H9 (cell line): Measurements from ENCODE around the gene FYN. TPM values are rescaled to one million over a fixed set of nuclear protein-coding genes. Genes with fewer than 3 reads are reported as not detected.

ENCODE experiments used
- DNase-seq: peaks from one replicate; pipeline ENCODE4 v3.0.0-alpha.2; 2017
- H2AFZ ChIP-seq: one replicate; pipeline ENCODE4 v1.6.1; 2013; ENCODE audit warnings: mild to moderate bottlenecking, low read length, control low read depth, moderate library complexity
- H2AK5ac ChIP-seq: 2 replicates; pipeline ENCODE4 v1.6.1; 2013; ENCODE audit warnings: low read length, control low read depth, mixed read lengths; ENCODE audit not compliant: insufficient read length
- H2BK120ac ChIP-seq: one replicate; pipeline ENCODE4 v1.6.1; 2013; ENCODE audit warnings: low read depth, mild to moderate bottlenecking, low read length, control low read depth, inconsistent platforms; ENCODE audit not compliant: poor library complexity, severe bottlenecking
- H2BK12ac ChIP-seq: 2 replicates; pipeline ENCODE4 v1.6.1; 2013; ENCODE audit warnings: low read length, control low read depth, mixed read lengths, low read depth; ENCODE audit not compliant: insufficient read length
- H2BK15ac ChIP-seq: 2 replicates; pipeline ENCODE4 v1.6.1; 2013; ENCODE audit warnings: low read depth, low read length, control low read depth
- H2BK20ac ChIP-seq: one replicate; pipeline ENCODE4 v1.6.1; 2013; ENCODE audit warnings: low read depth, mild to moderate bottlenecking, low read length, control low read depth, inconsistent platforms; ENCODE audit not compliant: poor library complexity, severe bottlenecking
- H2BK5ac ChIP-seq: 2 replicates; pipeline ENCODE4 v1.6.1; 2013; ENCODE audit warnings: low read length, control low read depth, mixed read lengths; ENCODE audit not compliant: insufficient read length
- H3K14ac ChIP-seq: 2 replicates; pipeline ENCODE4 v1.6.1; 2013; ENCODE audit warnings: low read length, control low read depth; ENCODE audit not compliant: insufficient read depth
- H3K18ac ChIP-seq: 2 replicates; pipeline ENCODE4 v1.6.1; 2013; ENCODE audit warnings: low read depth, mild to moderate bottlenecking, mixed read lengths, low read length, control low read depth; ENCODE audit not compliant: insufficient read length
- H3K23ac ChIP-seq: 2 replicates; pipeline ENCODE4 v1.6.1; 2013; ENCODE audit warnings: low read length, control low read depth, mixed read lengths, low read depth; ENCODE audit not compliant: insufficient read length
- H3K23me2 ChIP-seq: 2 replicates; pipeline ENCODE4 v1.6.1; 2013; ENCODE audit warnings: low read depth, mild to moderate bottlenecking, mixed read lengths, low read length, control low read depth; ENCODE audit not compliant: insufficient read length, poor library complexity, severe bottlenecking
- H3K27ac ChIP-seq: 2 replicates; pipeline ENCODE4 v1.5.1; 2013; ENCODE audit warnings: low read length, control low read depth, mixed read lengths, low read depth; ENCODE audit not compliant: insufficient read length
- H3K27me3 ChIP-seq: 2 replicates; pipeline ENCODE4 v1.6.1; 2013; ENCODE audit warnings: low read length, control low read depth, inconsistent platforms; ENCODE audit not compliant: insufficient read depth
- H3K4ac ChIP-seq: 2 replicates; pipeline ENCODE4 v1.6.1; 2013; ENCODE audit warnings: low read depth, mild to moderate bottlenecking, control low read depth, inconsistent platforms, low read length, moderate library complexity
- H3K4me1 ChIP-seq: 2 replicates; pipeline ENCODE4 v1.6.1; 2013; ENCODE audit warnings: low read length, control low read depth, inconsistent platforms; ENCODE audit not compliant: insufficient read depth
- H3K4me2 ChIP-seq: 2 replicates; pipeline ENCODE4 v1.6.1; 2013; ENCODE audit warnings: low read length, control low read depth, mixed read lengths; ENCODE audit not compliant: insufficient read length, insufficient read depth
- H3K56ac ChIP-seq: 2 replicates; pipeline ENCODE4 v1.6.1; 2013; ENCODE audit warnings: low read depth, mild to moderate bottlenecking, mixed read lengths, low read length, control low read depth; ENCODE audit not compliant: insufficient read length
- H3K79me1 ChIP-seq: 2 replicates; pipeline ENCODE4 v1.6.1; 2013; ENCODE audit warnings: low read depth, mild to moderate bottlenecking, moderate library complexity, low read length, control low read depth, inconsistent platforms; ENCODE audit not compliant: insufficient read depth, poor library complexity, severe bottlenecking
- H3K79me2 ChIP-seq: 2 replicates; pipeline ENCODE4 v1.6.1; 2013; ENCODE audit warnings: low read length, control low read depth, inconsistent platforms; ENCODE audit not compliant: insufficient read depth
- H3K9ac ChIP-seq: 2 replicates; pipeline ENCODE4 v1.6.1; 2013; ENCODE audit warnings: low read length, control low read depth, mixed read lengths; ENCODE audit not compliant: insufficient read length; ENCODE audit errors: extremely low read depth
- H3K9me3 ChIP-seq: one replicate; pipeline ENCODE4 v1.6.1; 2013; ENCODE audit warnings: low read depth, low read length, inconsistent platforms; ENCODE audit not compliant: control insufficient read depth
- H3T11ph ChIP-seq: one replicate; pipeline ENCODE4 v1.6.1; 2013; ENCODE audit warnings: mild to moderate bottlenecking, low read length, control low read depth, inconsistent platforms
- H4K20me1 ChIP-seq: one replicate; pipeline ENCODE4 v1.6.1; 2013; ENCODE audit not compliant: control insufficient read depth, insufficient read length, insufficient read depth
- H4K5ac ChIP-seq: 2 replicates; pipeline ENCODE4 v1.6.1; 2013; ENCODE audit warnings: low read depth, mild to moderate bottlenecking, mixed read lengths, low read length, control low read depth; ENCODE audit not compliant: insufficient read length
- H4K8ac ChIP-seq: replicated peaks from 2 replicates; pipeline ENCODE4 v1.6.1; 2013; ENCODE audit warnings: low read length, control low read depth, mixed read lengths, low read depth; ENCODE audit not compliant: insufficient read length
- H4K91ac ChIP-seq: 2 replicates; pipeline ENCODE4 v1.6.1; 2013; ENCODE audit warnings: low read depth, mild to moderate bottlenecking, moderate library complexity, mixed read lengths, low read length, control low read depth; ENCODE audit not compliant: insufficient read length
- H3K27ac Mint-ChIP-seq, 3 experiments: 2 replicates in 2 of 3; 3 replicates in 1 of 3; pipeline ENCODE4 v1.8.0; 2020 to 2021; ENCODE audit warnings: mixed read lengths in 3 of 3, mild to moderate bottlenecking in 1 of 3, moderate library complexity in 1 of 3
- H3K27me3 Mint-ChIP-seq: 2 replicates; pipeline ENCODE4 v1.8.0; 2021; ENCODE audit warnings: low read depth, mild to moderate bottlenecking, moderate library complexity, mixed read lengths
- H3K36me3 Mint-ChIP-seq, 3 experiments: 2 replicates in 2 of 3; 3 replicates in 1 of 3; pipeline ENCODE4 v1.8.0; 2020 to 2021; ENCODE audit warnings: low read depth in 3 of 3, mixed read lengths in 3 of 3; ENCODE audit not compliant: insufficient read depth in 1 of 3
- H3K4me1 Mint-ChIP-seq, 2 experiments: 2 replicates each; pipeline ENCODE4 v1.8.0; 2020; ENCODE audit warnings: mixed read lengths in 2 of 2
- H3K4me3 Mint-ChIP-seq, 2 experiments: 2 replicates in 1 of 2; 3 replicates in 1 of 2; pipeline ENCODE4 v1.8.0; 2020 to 2021; ENCODE audit warnings: mild to moderate bottlenecking in 2 of 2, mixed read lengths in 2 of 2, moderate library complexity in 1 of 2
- H3K9me3 Mint-ChIP-seq, 2 experiments: 2 replicates in 1 of 2; 3 replicates in 1 of 2; pipeline ENCODE4 v1.8.0; 2020; ENCODE audit warnings: mild to moderate bottlenecking in 2 of 2, mixed read lengths in 2 of 2, moderate library complexity in 1 of 2
- CTCF ChIP-seq: fragments of 200-600 bp; sonication (generic); conservative IDR thresholded peaks from 3 replicates; pipeline ENCODE4 v1.8.0; 2021; ENCODE audit warnings: antibody characterized with exemption, mild to moderate bottlenecking
- WGBS: extraction: QIAGEN DNeasy Blood & Tissue Kit; methylation state at CpG from one replicate; pipeline ENCODE4 v1.1.7; 2013; ENCODE audit warnings: missing lambda C conversion rate, low lambda C conversion rate, mixed read lengths; ENCODE audit not compliant: insufficient read length; ENCODE audit errors: extremely low coverage; 5-methylcytosine and 5-hydroxymethylcytosine counted together
- total RNA-seq: library from RNA; stranded (reverse); gene quantifications from 2 replicates; pipeline ENCODE4 v1.2.1, GENCODE V29; 2021

Gene FYN
- total RNA-seq, 1 experiment from 2014 or later: 64.8 TPM

- Histone ChIP-seq H2BK12ac (no peak overlapping the region), H3K27ac (no peak overlapping the region), H3K14ac (no peak overlapping the region), H2BK5ac (no peak overlapping the region), H2BK120ac (no peak overlapping the region), H2AK5ac (no peak overlapping the region), H3K27me3 (no peaks in the 10 kb centered on the region), H3T11ph (no peak overlapping the region), H2BK15ac (no peak overlapping the region), H2BK20ac (no peak overlapping the region), H3K4ac (no peak overlapping the region), H4K20me1 (no peaks in the 10 kb centered on the region), H3K4me1 (peaks cover 15% of the 10 kb centered on the region), H3K9ac (no peak overlapping the region), H3K23ac (no peak overlapping the region), H3K9me3 (no peaks in the 10 kb centered on the region), H2AFZ (no peak overlapping the region), H3K4me2 (no peak overlapping the region), H3K23me2 (no peaks in the 10 kb centered on the region), H3K56ac (no peak overlapping the region), H3K79me2 (peaks cover 2% of the 10 kb centered on the region; the same call in 1 of the 2 replicates), H3K18ac (no peak overlapping the region), H4K8ac (no peak overlapping the region), H4K5ac (no peak overlapping the region), H3K79me1 (peaks cover 3% of the 10 kb centered on the region), H4K91ac (no peak overlapping the region)
- H3K27ac Mint-ChIP-seq: no peak overlapping the region
- no peaks in the 10 kb centered on the region for H3K9me3 Mint-ChIP-seq
- DNase-seq: no peak
- no peak for TF ChIP-seq CTCF
- H3K27me3 Mint-ChIP-seq: no peaks in the 10 kb centered on the region; the same call in 1 of the 2 replicates
- no peak overlapping the region for H3K4me3 Mint-ChIP-seq
- no CpG with 5 or more reads among the region's 10 CpGs for WGBS
- 0 out of 7 replicates have a peak, but pooled peaks cover 0 to 3% (median 0%) of the 10 kb centered on the region in 3 experiments for H3K36me3 Mint-ChIP-seq
- H3K4me1 Mint-ChIP-seq: peaks cover 60 to 62% of the 10 kb centered on the region in 2 experiments
Measured at GRCh38 chr6:111850295-111850937, 22.8 kb downstream of the FYN start.
